ENCODE data around the gene TEDC1. TPM values are rescaled to one million over a fixed set of nuclear protein-coding genes. Genes with fewer than 3 reads are reported as not detected.

TEDC1 gene
- total and polyA plus RNA-seq, 2 donors from 2014 or later = 6.9 to 13.2 TPM

- TF ChIP-seq CTCF (IDR thresholded peaks at IDR 0.05; ENCODE audit: borderline replicate concordance, extremely low read depth, insufficient read depth) = no peak
- no peaks in the 10 kb centered on the region for H3K9me3 ChIP-seq (ENCODE audit: control insufficient read depth in 2 of 3, insufficient read depth in 1 of 3, low read length in 3 of 3)
- no peak for FAIRE-seq
- no peaks in the 10 kb centered on the region for H3K4me1 ChIP-seq (ENCODE audit: control insufficient read depth in 2 of 3, insufficient read depth in 2 of 3, low read depth in 1 of 3, low read length in 3 of 3)
- peaks cover 0 to 6% (median 2%) of the 10 kb centered on the region in 3 donors for H3K36me3 ChIP-seq (ENCODE audit: control insufficient read depth in 2 of 3, insufficient read depth in 3 of 3, low read length in 3 of 3)
- H3K27ac ChIP-seq (ENCODE audit: low read depth in 2 of 2, low read length in 2 of 2) = no peak overlapping the region
- no peak overlapping the region for H3K4me3 ChIP-seq (ENCODE audit: low read length in 3 of 3)
- DNase-seq = no peak
- no peak overlapping the region for H3K9ac ChIP-seq (ENCODE audit: low read length in 3 of 3)
- intact Hi-C loops (cut with DNase I) = no loop called here
- no peaks in the 10 kb centered on the region for H3K27me3 ChIP-seq (ENCODE audit: control insufficient read depth, insufficient read depth, low read length)
Measured at GRCh38 chr14:105458571-105458970, 32.5 kb upstream of the TEDC1 start.

GRCh38 chr14:105460116-105460515 is 30.9 kb upstream of the TEDC1 start:
- H3K9ac ChIP-seq (ENCODE audit: low read length in 3 of 3) = no peak overlapping the region

GRCh38 chr14:105460616-105461015 is 30.4 kb upstream of the TEDC1 start:
- FAIRE-seq (no peak), DNase-seq (no peak)
- Histone ChIP-seq H3K9me3 (ENCODE audit: control insufficient read depth in 2 of 3, insufficient read depth in 1 of 3, low read length in 3 of 3) (no peaks in the 10 kb centered on the region), H3K4me3 (ENCODE audit: low read length in 3 of 3) (no peak overlapping the region), H3K9ac (ENCODE audit: low read length in 3 of 3) (no peak overlapping the region), H3K27ac (ENCODE audit: low read depth in 2 of 2, low read length in 2 of 2) (no peak overlapping the region), H3K27me3 (ENCODE audit: control insufficient read depth, insufficient read depth, low read length) (no peaks in the 10 kb centered on the region), H3K36me3 (ENCODE audit: control insufficient read depth in 2 of 3, insufficient read depth in 3 of 3, low read length in 3 of 3) (peaks cover 0 to 7% (median 2%) of the 10 kb centered on the region in 3 donors), H3K4me1 (ENCODE audit: control insufficient read depth in 2 of 3, insufficient read depth in 2 of 3, low read depth in 1 of 3, low read length in 3 of 3) (no peaks in the 10 kb centered on the region)
- intact Hi-C loops (cut with DNase I) = no loop called here
- no peak for TF ChIP-seq CTCF (IDR thresholded peaks at IDR 0.05; ENCODE audit: borderline replicate concordance, extremely low read depth, insufficient read depth)

More at GRCh38 chr14:105460116-105460515, 30.9 kb upstream of the TEDC1 start:
- H3K27me3 ChIP-seq (ENCODE audit: control insufficient read depth, insufficient read depth, low read length) = no peaks in the 10 kb centered on the region
- peaks cover 0 to 9% (median 2%) of the 10 kb centered on the region in 3 donors for H3K36me3 ChIP-seq (ENCODE audit: control insufficient read depth in 2 of 3, insufficient read depth in 3 of 3, low read length in 3 of 3)
- H3K4me1 ChIP-seq (ENCODE audit: control insufficient read depth in 2 of 3, insufficient read depth in 2 of 3, low read depth in 1 of 3, low read length in 3 of 3) = no peaks in the 10 kb centered on the region
- no peak for TF ChIP-seq CTCF (IDR thresholded peaks at IDR 0.05; ENCODE audit: borderline replicate concordance, extremely low read depth, insufficient read depth)
- intact Hi-C loops (cut with DNase I) = no loop called here
- H3K9me3 ChIP-seq (ENCODE audit: control insufficient read depth in 2 of 3, insufficient read depth in 1 of 3, low read length in 3 of 3) = no peaks in the 10 kb centered on the region
- no peak overlapping the region for H3K4me3 ChIP-seq (ENCODE audit: low read length in 3 of 3)
- DNase-seq (no peak), FAIRE-seq (no peak)
- H3K27ac ChIP-seq (ENCODE audit: low read depth in 2 of 2, low read length in 2 of 2) = no peak overlapping the region

- intact Hi-C loops (cut with DNase I) = no loop called here
- no peak overlapping the region for H3K9ac ChIP-seq (ENCODE audit: low read length in 3 of 3)
- no peak for DNase-seq
- H3K27ac ChIP-seq (ENCODE audit: low read depth in 2 of 2, low read length in 2 of 2) = no peak overlapping the region
- FAIRE-seq = no peak
- H3K36me3 ChIP-seq (ENCODE audit: control insufficient read depth in 2 of 3, insufficient read depth in 3 of 3, low read length in 3 of 3) = peaks cover 0 to 7% (median 2%) of the 10 kb centered on the region in 3 donors
- no peak for TF ChIP-seq CTCF (IDR thresholded peaks at IDR 0.05; ENCODE audit: borderline replicate concordance, extremely low read depth, insufficient read depth)
- no peaks in the 10 kb centered on the region for H3K4me1 ChIP-seq (ENCODE audit: control insufficient read depth in 2 of 3, insufficient read depth in 2 of 3, low read depth in 1 of 3, low read length in 3 of 3)
- H3K27me3 ChIP-seq (ENCODE audit: control insufficient read depth, insufficient read depth, low read length) = no peaks in the 10 kb centered on the region
- no peak overlapping the region for H3K4me3 ChIP-seq (ENCODE audit: low read length in 3 of 3)
- H3K9me3 ChIP-seq (ENCODE audit: control insufficient read depth in 2 of 3, insufficient read depth in 1 of 3, low read length in 3 of 3) = no peaks in the 10 kb centered on the region
Measured at GRCh38 chr14:105461903-105462302, 29.1 kb upstream of the TEDC1 start.

All from kidney (tissue), 14 donors.